Stimulated activated CD8-positive, alpha-beta memory T cell treated with anti-CD3 and anti-CD28 coated beads, Interleukin-7, amount 100 ng/mL, for 48 hours (primary cell): ENCODE results near the gene LHPP.

Experiments used
- DNase-seq, 2 donors: peaks; one replicate each; pipeline ENCODE4 v3.0.0-alpha.2; 2020; ENCODE audit warnings: low read depth in 1 of 2; ENCODE audit errors: extremely low read depth in 1 of 2

LHPP gene

GRCh38 chr10:124447751-124448466 lies 13.7 kb upstream of the LHPP start:
- no peak for DNase-seq

GRCh38 chr10:124448696-124449169 lies 12.9 kb upstream of the LHPP start:
- DNase-seq: no peak

GRCh38 chr10:124449170-124450011 lies 12.2 kb upstream of the LHPP start:
- DNase-seq: no peak

GRCh38 chr10:124450012-124450782 lies 11.4 kb upstream of the LHPP start, which contains the start of gene NKX1-2:
NKX1-2 (minus strand) TSS chr10:124450035; CDS start chr10:124449943, 92 bp downstream.
- no peak for DNase-seq

- no peak for DNase-seq
These were observed 10.9 kb upstream of the LHPP start for GRCh38 chr10:124450783-124451057.

GRCh38 chr10:124451276-124451675 lies 10.3 kb upstream of the LHPP start:
- no peak for DNase-seq

GRCh38 chr10:124453960-124454610 lies 7.5 kb upstream of the LHPP start:
- DNase-seq: no peak

GRCh38 chr10:124455441-124455840 lies 6.2 kb upstream of the LHPP start:
- DNase-seq: no peak

- no peak for DNase-seq
These were observed 3.1 kb upstream of the LHPP start for GRCh38 chr10:124458473-124458872.

- no peak for DNase-seq
These were observed 2.7 kb upstream of the LHPP start for GRCh38 chr10:124458889-124459288.

- no peak for DNase-seq
These were observed 2.2 kb upstream of the LHPP start for GRCh38 chr10:124459395-124459794.

- no peak for DNase-seq
These were observed 1.5 kb upstream of the LHPP start for GRCh38 chr10:124460144-124460543.

- no peak for DNase-seq
These were observed 699 bp downstream of the LHPP start for GRCh38 chr10:124462348-124462695.

- DNase-seq: no peak
These were observed 2.7 kb downstream of the LHPP start for GRCh38 chr10:124464028-124464965.

GRCh38 chr10:124465003-124465776 lies 3.6 kb downstream of the LHPP start:
- DNase-seq: no peak

GRCh38 chr10:124465777-124466488 lies 4.3 kb downstream of the LHPP start:
- no peak for DNase-seq

- no peak for DNase-seq
These were observed 5.5 kb downstream of the LHPP start for GRCh38 chr10:124467165-124467564.

GRCh38 chr10:124468624-124469023 lies 7.0 kb downstream of the LHPP start:
- DNase-seq: no peak
